Fibroblast of lung (primary cell): ENCODE measurements around the gene MICU1. TPM values are rescaled to one million over a fixed set of nuclear protein-coding genes. Genes with fewer than 3 reads are reported as not detected.

ENCODE experiments used
- DNase-seq, 2 donors: peaks; one replicate each; pipeline versions ENCODE4 v3.0.0 to v3.0.0-alpha.2; 2010; ENCODE audit warnings: low read depth in 2 of 2
- H2AFZ ChIP-seq: 2 replicates; pipeline ENCODE4 v1.5.1; 2012; ENCODE audit warnings: low read length, control low read depth, inconsistent platforms
- H3K27ac ChIP-seq: 2 replicates; pipeline ENCODE4 v1.5.1; 2011; ENCODE audit warnings: low read length, control low read depth; ENCODE audit not compliant: insufficient read depth
- H3K27me3 ChIP-seq: 2 replicates; pipeline ENCODE4 v1.5.1; 2011; ENCODE audit warnings: mild to moderate bottlenecking, low read length; ENCODE audit not compliant: control insufficient read depth, insufficient read depth
- H3K36me3 ChIP-seq: 2 replicates; pipeline ENCODE4 v1.5.1; 2011; ENCODE audit warnings: low read length; ENCODE audit not compliant: control insufficient read depth, insufficient read depth
- H3K4me1 ChIP-seq: 2 replicates; pipeline ENCODE4 v1.5.1; 2011; ENCODE audit warnings: low read length; ENCODE audit not compliant: control insufficient read depth, insufficient read depth; ENCODE audit errors: extremely low read depth
- H3K4me2 ChIP-seq: 2 replicates; pipeline ENCODE4 v1.5.1; 2011; ENCODE audit warnings: low read length, control low read depth; ENCODE audit not compliant: insufficient read depth; ENCODE audit errors: extremely low read depth
- H3K4me3 ChIP-seq, 4 experiments: fragments of 200-600 bp in 1 of 4; sonication (generic) in 1 of 4; replicated peaks in 1 of 4; 2 replicates each; pipeline ENCODE4 v1.5.1; 2011 to 2016; ENCODE audit warnings: low read length in 4 of 4, low read depth in 3 of 4, mild to moderate bottlenecking in 3 of 4, control low read depth in 2 of 4, inconsistent platforms in 1 of 4, mixed read lengths in 1 of 4; ENCODE audit not compliant: insufficient read depth in 1 of 4; ENCODE audit errors: control extremely low read depth in 1 of 4
- H3K79me2 ChIP-seq: 2 replicates; pipeline ENCODE4 v1.5.1; 2012; ENCODE audit warnings: mild to moderate bottlenecking, low read length, inconsistent platforms; ENCODE audit not compliant: control insufficient read depth, insufficient read depth
- H3K9ac ChIP-seq: 2 replicates; pipeline ENCODE4 v1.5.1; 2011; ENCODE audit warnings: mild to moderate bottlenecking, low read length, control low read depth; ENCODE audit not compliant: insufficient read depth
- H3K9me3 ChIP-seq: 2 replicates; pipeline ENCODE4 v1.5.1; 2012; ENCODE audit warnings: low read depth, low read length; ENCODE audit not compliant: control insufficient read depth, insufficient read depth
- H4K20me1 ChIP-seq: 2 replicates; pipeline ENCODE4 v1.5.1; 2011; ENCODE audit warnings: low read length; ENCODE audit not compliant: control insufficient read depth, insufficient read depth; ENCODE audit errors: extremely low read depth
- CTCF ChIP-seq, 2 donors: IDR thresholded peaks in 1 of 2; conservative IDR thresholded peaks in 1 of 2; 1 replicate in 1 of 2; 2 replicates in 1 of 2; pipeline ENCODE4 v1.5.1; 2011 to 2012; ENCODE audit warnings: low read length in 2 of 2, control low read depth in 1 of 2, inconsistent platforms in 1 of 2, low read depth in 1 of 2, mild to moderate bottlenecking in 1 of 2
- EZH2 ChIP-seq: IDR thresholded peaks from 2 replicates; pipeline ENCODE4 v1.5.1; 2012; ENCODE audit warnings: low read length, control low read depth, mild to moderate bottlenecking; ENCODE audit errors: missing control alignments
- polyA plus RNA-seq, 2 donors: library from polyadenylated mRNA; depleted of rRNA in 1 of 2; stranded (reverse) in 1 of 2; unstranded in 1 of 2; fragments of >200 nt; gene quantifications; 2 replicates each; pipeline ENCODE4 v1.2.1, GENCODE V29; 2011 to 2012; ENCODE audit warnings: missing spikeins in 1 of 2
- total RNA-seq: library from RNA; depleted of rRNA; stranded (reverse); fragments of >200 nt; gene quantifications from 2 replicates; pipeline ENCODE4 v1.2.1, GENCODE V29; 2014

MICU1 gene
- total and polyA plus RNA-seq, 2 donors (not counting 1 experiment from before 2014, with no cell fraction given), result 83.2 to 83.3 TPM

GRCh38 chr10:72319416-72320254, 306.2 kb downstream of the MICU1 start:
- no peak overlapping the region for H2AFZ ChIP-seq
- peak; percentile 81 to 94 for DNase-seq
- no peaks in the 10 kb centered on the region for H3K27me3 ChIP-seq
- H3K36me3 ChIP-seq, result no peaks in the 10 kb centered on the region
- H3K4me2 ChIP-seq, result peak overlapping the region; percentile 79
- H3K9me3 ChIP-seq, result no peaks in the 10 kb centered on the region
- H3K9ac ChIP-seq, result peak overlapping the region; percentile 78
- H3K4me1 ChIP-seq, result peaks cover 46% of the 10 kb centered on the region
- no peak for TF ChIP-seq EZH2
- TF ChIP-seq CTCF (conservative IDR thresholded peaks at IDR 0.05 in 1 of 2, IDR thresholded peaks at IDR 0.05 in 1 of 2; ENCODE audit: low read depth in 1 of 2, low read length in 2 of 2), result peak in 1 of 2 donors; percentile 4
- no peaks in the 10 kb centered on the region for H4K20me1 ChIP-seq
- H3K4me3 ChIP-seq, result peak overlapping the region in 3 of 4 experiments; percentile 6 to 44 (median 18)
- no peaks in the 10 kb centered on the region for H3K79me2 ChIP-seq
- H3K27ac ChIP-seq, result peak overlapping the region; percentile 92

DNA sequence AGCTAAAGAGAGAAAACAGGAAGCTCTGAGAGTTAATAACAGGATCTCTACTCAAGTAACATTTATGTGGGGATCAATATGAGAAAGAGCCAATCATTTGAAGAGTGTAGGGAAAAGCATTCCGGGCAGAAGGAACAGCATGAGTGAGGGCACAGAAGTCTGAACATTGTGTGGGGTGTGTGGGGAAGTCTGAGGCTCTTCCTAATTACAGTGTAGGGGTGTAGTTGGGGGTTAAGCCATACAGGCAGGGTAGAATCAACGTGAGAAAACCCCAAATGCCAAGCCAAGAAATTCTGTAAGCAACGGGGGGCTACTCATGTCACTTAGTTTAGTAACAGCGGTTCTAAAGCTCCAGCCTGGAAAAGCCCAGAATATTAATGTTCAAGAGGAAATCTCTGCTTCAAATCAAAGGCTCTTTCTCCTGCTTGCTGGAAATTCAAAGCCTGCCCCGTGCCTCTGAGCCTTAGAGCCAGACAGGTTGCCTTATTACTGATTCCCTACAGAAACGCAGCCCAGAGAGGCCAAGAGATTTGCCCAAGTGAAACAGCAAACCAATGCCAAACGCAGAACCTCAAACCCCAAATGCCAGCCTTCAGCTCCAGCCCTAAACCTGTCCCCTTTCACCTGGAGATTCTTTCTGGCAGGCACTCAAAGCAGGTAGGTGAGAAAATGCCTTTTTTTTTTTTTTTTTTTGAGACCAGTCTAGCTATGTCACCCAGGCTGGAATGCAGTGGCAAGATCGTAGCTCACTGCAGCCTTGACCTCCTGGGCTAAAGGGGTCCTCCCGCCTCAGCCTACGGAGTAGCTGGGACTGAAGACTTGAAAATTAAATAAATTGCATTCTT, 307.2 kb downstream of the MICU1 start:
- Histone ChIP-seq H4K20me1 (no peaks in the 10 kb centered on the region), H3K4me1 (peaks cover 45% of the 10 kb centered on the region), H3K36me3 (no peaks in the 10 kb centered on the region), H3K4me3 (peak overlapping the region in 1 of 4 experiments; percentile 9), H3K27ac (peak overlapping the region; percentile 92), H3K79me2 (no peaks in the 10 kb centered on the region), H3K9me3 (no peaks in the 10 kb centered on the region), H3K9ac (no peak overlapping the region), H3K27me3 (no peaks in the 10 kb centered on the region), H2AFZ (no peak overlapping the region), H3K4me2 (no peak overlapping the region)
- no peak for DNase-seq
- TF ChIP-seq EZH2 (no peak), CTCF (conservative IDR thresholded peaks at IDR 0.05 in 1 of 2, IDR thresholded peaks at IDR 0.05 in 1 of 2; ENCODE audit: low read depth in 1 of 2, low read length in 2 of 2) (no peak)

Other genes with a start within 250 kb of the MICU1 start
- gene MCU, start 66.1 kb upstream of the MICU1 start, total RNA-seq, result 20.0 and 40.5 TPM in 2 replicates
- gene MCU, start 66.1 kb upstream of the MICU1 start, polyA plus RNA-seq, result 63.2 and 77.1 TPM in 2 replicates